ENCODE data around the gene LTB4R2.
"Not testable (repeated sequence)": the region's sequence is repeated elsewhere in the genome, so short reads cannot be mapped to it uniquely, and the experiment has no call there.

LTB4R2 gene

DNA sequence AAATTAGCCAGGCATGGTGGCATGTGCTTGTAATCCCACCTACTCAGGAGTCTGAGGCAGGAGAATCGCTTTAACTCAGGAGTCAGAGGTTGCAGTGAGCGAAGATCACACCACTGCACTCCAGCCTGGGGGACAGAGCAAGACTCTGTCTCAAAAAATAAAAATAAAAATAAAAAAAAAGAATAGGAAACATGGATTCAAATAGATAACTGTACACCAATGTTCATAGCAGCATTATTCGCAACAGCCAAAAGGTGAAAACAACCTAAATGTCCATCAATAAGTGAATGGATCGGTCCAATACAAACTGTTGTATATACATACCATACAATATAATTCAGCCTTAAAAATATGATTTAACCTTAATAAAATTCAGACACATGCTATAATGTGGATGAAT lies 32.9 kb downstream of the LTB4R2 start:
- no peak for DNase-seq

DNA sequence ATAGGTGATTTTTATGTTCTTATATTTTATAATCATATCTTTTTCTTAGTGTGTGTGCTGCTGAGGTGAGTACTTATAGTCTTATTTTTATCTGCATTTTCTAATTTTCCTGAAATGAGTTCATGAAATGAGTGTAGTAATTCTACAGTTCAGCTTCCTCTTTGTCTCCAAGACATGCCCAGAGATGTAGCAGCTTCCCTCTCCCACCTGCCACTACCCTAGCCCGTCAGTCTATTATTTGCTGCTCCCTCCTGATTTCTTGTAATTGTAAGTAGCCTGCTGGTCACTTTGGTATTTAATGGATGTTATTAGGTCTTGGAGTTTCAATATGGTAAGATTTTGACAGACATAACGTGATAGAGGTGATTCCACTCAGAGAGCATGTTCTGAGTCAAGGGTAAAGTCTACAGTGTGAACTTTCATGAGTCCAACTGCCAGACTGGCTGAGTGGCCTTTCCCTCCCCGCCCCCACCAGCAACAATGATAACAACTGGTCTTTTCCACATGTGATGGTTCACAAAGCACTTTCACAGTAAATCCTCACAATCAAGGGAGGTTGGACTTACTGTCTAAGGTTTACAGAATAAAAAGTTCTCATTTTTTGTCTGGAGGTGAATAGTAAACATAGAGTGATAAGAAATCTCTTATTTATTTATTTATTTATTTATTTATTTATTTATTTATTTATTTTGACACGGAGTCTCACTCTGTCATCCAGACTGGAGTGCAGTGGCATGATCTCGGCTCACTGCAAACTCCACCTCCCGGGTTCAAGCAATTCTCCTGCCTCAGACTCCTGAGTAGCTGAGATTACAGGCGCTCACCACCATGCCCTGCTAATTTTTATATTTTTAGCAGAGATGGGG lies 34.1 kb downstream of the LTB4R2 start:
- no peak for DNase-seq

DNA sequence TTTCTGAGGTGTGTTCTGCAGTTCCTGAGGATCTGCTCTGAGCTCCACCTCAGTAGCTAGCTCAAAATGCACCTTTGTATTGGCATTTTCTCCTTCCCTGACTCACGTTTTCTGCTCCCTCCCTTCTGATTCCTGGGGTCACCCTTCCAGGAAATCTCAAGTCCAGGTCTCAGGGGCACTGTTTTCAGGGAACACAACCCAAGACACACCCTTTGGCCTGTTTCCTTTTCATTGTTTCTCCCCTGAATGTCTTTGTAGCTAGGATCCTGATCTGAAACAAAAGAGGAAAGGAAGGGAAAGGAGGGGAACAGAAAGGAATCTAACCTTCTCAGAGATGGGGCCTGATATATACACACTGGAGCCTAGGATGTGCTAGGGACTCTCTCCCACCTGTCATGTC lies 37.2 kb downstream of the LTB4R2 start:
- DNase-seq, result no peak

DNA sequence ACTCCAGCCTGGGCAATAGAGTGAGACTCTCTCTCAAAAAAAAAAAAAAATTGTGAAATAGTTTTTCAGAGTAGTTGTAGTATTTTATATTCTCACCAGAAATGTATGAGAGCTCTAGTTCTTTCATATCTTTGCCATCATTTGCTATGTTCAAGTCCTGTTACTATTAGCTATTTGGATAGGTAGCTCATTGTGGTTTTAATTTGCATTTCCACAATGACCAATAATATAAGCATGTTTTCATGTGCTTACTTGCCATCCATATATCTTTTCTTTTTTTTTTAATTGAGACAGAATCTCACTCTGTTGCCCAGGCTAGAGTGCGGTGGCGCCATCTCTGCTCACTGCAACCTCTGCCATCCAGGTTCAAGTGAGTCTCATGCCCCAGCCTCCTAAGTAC lies 38.2 kb downstream of the LTB4R2 start:
- no peak for DNase-seq

DNA sequence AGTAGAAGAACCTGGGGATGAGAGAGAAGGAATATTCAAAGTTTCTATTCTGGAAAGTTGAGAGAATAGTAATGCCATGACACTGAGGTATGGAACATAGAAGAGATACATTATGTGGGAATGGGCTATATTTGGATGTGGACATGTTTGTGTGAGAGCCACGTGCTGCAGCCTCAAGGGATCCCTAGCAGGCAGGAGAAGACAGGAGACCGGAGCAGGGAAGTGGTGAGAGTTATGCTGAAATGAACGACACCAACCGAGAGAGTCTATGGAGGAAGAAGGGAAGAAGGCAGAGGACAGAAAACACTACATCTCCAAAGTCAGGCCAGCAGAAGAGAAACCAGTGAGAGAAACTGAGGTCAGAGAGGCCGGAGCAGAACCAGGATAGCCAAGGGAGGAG lies 39.8 kb downstream of the LTB4R2 start:
- DNase-seq, result no peak

DNA sequence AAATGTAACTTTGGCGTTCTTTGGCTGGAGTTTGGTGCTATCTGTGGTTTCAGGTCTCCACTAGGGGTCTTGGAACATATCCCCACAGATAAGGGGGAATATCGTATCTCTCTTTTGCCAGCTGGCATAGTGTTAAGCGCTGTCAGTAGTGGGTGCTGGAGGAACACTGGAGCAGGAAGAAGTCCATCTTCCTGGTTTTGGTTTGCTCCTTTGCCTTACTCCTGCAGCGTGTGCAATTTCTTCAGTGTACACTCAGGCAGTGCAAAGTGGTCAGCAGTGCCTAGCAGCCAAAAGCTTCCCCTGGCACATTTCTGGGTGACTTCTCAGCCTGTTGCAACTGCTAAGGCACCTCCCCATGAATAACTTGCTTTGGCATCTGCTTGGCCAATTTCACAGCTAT lies 41.6 kb downstream of the LTB4R2 start:
- peak; percentile 6 for DNase-seq

DNA sequence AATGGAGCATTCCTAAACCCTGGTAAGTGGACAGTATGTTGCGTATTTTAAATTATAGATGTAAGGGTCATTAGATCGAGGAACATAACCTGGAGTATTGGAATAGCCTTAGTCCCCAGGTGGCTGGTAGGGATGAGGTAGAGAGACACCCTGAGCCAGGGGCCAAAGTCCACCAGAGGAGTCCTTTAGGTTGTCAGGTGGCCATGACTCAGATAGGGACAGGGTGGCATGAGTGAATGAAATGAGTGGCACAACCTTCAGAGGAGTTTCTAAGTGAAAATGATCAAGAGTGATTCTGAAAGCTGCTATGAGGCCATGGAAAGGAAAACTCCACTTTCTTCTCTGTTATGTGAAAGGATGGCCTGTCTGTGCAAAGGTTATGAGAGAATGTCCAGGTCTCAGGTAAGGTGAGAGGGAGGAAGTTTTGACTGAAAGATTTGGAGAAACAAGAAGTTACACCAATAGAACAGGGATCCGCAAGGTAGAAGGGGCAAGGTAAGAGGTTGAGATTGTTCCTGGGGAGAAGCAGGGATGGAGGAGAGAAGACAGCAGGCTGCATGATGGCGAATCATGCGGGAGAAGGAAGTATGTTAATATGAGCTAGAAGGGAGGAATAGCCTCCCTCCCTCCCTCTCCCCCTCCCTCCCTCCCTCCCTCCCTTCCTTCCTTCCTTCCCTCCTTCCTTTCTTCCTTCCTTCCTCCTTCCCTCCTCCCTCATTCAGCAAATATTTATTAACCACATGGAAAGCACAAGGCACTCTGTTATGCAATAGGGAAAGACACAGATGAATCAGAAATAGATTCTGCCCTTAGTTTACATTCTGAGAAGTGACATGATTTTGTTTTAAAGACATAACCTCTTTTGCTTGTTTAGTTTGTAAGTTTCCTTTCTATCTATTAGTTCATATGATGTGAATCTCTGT lies 43.9 kb downstream of the LTB4R2 start:
- no peak for DNase-seq

DNA sequence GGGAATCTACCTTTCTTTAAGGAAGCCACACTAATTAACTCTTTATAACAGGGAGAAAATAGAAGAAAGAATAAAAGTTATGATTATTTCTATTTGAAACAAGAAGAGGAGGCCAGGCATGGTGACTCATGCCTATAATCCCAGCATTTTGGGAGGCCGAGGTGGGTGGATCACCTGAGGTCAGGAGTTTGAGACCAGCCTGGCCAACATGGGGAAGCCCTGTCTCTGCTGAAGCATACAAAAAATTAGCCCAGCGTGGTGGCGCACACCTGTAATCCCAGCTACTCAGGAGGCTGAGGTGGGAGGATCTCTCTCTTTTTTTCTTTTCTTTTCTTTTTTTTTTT lies 44.5 kb downstream of the LTB4R2 start:
- DNase-seq, result not testable (repeated sequence)

DNA sequence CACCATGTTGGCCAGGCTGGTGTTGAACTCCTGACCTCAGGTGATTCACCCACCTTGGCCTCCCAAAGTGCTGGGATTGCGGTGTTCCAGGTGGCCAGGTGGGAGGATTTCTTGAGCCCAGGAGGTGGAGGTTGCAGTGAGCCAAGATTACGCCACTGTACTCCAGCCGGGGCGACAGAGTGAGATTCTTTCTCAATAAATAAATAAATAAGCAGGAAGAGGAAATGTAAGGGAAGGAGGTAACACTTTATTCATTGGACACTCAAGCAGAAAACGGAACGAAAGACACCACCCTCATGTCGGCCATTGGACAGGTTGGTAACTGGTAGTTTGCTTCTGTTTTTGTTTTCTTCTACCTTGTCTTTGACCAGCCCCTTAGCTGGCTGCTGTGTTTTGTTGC lies 45.1 kb downstream of the LTB4R2 start:
- no peak for DNase-seq

DNA sequence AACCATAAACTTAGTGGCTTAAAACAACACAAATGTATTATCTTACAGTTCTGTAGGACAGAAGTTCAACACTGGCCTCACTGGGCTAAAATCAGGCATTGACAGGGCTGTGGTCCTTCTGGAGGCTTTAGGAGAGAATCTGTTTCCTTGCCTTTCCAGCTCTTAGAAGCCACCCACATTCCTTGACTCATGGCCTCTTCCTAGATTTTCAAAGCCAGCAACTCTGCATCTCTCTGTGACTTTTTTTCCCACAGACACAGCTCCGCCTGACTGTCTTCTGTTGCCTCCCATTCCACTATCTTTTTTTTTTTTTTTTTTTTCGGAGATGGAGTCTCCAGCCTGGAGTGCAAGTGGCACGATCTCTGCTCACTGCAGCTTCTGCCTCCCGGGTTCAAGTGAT lies 46.3 kb downstream of the LTB4R2 start:
- no peak for DNase-seq

DNA sequence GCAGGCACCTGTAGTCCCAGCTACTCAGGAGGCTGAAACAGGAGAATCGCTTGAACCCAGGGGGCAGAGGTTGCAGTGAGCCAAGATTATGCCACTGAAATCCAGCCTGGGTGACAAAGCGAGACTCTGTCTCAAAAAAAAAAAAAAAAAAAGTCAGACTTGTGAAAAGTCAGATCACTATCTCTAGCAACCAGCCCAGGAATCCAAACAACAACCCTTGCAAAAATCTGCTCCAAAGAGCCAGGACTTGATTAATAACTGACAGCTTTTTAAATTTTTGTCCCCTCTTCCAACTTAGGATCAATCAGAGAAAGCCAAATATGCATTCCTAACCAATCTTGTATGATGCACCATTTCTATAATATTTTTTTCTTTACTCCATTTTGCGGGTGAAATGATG lies 50.3 kb downstream of the LTB4R2 start:
- no peak for DNase-seq

DNA sequence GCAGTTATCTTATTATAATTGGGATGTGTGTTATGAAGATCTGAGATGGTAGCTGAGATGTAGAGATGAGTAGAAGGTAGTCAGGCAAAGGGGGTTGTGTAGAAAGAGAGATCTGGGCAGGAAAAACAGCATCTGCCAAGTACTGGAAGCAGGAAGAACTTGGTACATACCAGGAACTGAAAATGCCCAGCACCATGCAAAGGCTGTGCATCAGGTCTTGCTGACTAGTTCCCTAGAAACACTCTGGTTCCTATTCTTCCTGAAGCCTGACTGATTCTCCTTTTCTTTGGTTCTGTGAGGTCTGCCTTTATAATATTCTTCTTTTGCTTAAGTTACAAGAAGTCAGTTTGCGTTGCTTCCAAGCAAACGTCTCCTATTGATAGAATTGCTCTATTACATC lies 51.4 kb downstream of the LTB4R2 start:
- no peak for DNase-seq
